Astrocyte (in vitro differentiated cells and primary cell): ENCODE measurements around the gene TM2D1.

Experiments
- EZH2 ChIP-seq: IDR thresholded peaks from 2 replicates; pipeline ENCODE4 v1.6.1; 2012; ENCODE audit warnings: mild to moderate bottlenecking, low read length, inconsistent platforms; ENCODE audit not compliant: insufficient read depth
- TF ChIP-seq, protein P1 (sequence below): IDR thresholded peaks from 2 replicates; pipeline ENCODE4 v1.5.1; 2011; ENCODE audit warnings: low read depth, mild to moderate bottlenecking, inconsistent platforms, low read length, moderate library complexity; ENCODE audit not compliant: insufficient read depth

DNA sequence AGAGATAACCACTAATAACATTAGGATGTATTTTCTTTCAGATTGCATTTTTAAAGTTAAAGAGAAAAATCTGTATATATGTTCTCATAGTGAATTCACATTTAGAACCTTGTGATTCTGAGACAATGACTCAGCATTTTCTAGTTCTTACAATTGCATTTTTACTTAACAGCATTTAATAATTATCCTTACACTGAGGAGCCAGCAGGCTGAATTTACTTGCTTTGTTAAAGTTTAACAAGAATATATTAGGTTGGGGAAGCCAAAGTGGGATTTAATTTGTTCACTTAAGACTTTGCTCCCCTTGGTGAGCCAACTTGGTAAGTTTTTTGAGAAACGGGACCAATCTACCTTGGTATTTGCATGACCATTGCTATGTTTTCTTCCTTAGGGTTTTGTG lies 21.9 kb upstream of the TM2D1 start:
- TF ChIP-seq, protein P1, sequence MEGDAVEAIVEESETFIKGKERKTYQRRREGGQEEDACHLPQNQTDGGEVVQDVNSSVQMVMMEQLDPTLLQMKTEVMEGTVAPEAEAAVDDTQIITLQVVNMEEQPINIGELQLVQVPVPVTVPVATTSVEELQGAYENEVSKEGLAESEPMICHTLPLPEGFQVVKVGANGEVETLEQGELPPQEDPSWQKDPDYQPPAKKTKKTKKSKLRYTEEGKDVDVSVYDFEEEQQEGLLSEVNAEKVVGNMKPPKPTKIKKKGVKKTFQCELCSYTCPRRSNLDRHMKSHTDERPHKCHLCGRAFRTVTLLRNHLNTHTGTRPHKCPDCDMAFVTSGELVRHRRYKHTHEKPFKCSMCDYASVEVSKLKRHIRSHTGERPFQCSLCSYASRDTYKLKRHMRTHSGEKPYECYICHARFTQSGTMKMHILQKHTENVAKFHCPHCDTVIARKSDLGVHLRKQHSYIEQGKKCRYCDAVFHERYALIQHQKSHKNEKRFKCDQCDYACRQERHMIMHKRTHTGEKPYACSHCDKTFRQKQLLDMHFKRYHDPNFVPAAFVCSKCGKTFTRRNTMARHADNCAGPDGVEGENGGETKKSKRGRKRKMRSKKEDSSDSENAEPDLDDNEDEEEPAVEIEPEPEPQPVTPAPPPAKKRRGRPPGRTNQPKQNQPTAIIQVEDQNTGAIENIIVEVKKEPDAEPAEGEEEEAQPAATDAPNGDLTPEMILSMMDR = no peak
- TF ChIP-seq EZH2 = no peak
